ENCODE data around the gene KRT39.

The KRT39 gene

DNA sequence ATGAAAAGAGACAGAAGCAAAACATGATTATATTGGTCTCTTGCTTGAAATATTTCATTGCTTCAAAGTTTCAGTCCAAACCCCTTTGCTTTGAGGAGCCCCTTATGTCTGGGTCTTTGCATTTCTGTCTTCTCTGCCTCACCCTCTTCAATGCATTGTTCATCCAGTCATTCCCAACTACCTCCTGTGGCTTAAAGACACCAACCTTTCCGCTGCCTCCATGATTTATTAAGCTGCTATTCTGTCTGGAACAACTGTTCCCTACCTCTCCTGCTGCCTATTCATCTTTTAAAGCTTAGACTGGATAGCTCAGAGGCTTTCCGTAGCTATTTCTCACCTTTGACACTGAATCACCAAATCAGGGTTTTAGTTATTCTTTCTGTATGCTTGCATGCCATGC is 30.6 kb upstream of the KRT39 start:
- H3K4me3 ChIP-seq (ENCODE audit: control insufficient read depth, low read depth, low read length), result no peak overlapping the region
- TF ChIP-seq, protein P1, sequence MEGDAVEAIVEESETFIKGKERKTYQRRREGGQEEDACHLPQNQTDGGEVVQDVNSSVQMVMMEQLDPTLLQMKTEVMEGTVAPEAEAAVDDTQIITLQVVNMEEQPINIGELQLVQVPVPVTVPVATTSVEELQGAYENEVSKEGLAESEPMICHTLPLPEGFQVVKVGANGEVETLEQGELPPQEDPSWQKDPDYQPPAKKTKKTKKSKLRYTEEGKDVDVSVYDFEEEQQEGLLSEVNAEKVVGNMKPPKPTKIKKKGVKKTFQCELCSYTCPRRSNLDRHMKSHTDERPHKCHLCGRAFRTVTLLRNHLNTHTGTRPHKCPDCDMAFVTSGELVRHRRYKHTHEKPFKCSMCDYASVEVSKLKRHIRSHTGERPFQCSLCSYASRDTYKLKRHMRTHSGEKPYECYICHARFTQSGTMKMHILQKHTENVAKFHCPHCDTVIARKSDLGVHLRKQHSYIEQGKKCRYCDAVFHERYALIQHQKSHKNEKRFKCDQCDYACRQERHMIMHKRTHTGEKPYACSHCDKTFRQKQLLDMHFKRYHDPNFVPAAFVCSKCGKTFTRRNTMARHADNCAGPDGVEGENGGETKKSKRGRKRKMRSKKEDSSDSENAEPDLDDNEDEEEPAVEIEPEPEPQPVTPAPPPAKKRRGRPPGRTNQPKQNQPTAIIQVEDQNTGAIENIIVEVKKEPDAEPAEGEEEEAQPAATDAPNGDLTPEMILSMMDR (conservative IDR thresholded peaks at IDR 0.05; ENCODE audit: control insufficient read depth, insufficient read depth, low read depth, low read length), result no peak
- DNase-seq (ENCODE audit: low read depth), result no peak

DNA sequence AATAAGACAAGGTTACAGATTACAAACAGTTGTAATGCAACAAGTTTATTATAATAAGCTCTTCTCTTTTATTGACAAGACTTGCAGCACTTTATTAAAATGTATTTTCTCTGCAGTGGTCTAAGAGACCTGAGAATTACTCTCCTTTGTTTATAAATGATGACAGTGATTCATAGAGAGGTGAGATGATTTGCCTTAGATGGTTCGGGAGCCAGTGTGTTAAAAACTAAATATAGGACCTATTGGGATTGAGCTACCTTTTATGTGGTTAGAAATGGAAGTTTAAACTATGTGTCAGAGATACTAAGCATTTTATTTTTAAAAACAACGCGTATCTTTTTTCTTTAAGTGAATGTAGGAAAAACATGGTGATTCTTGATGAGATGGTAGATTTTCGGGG is 30.1 kb upstream of the KRT39 start:
- H3K4me3 ChIP-seq (ENCODE audit: control insufficient read depth, low read depth, low read length), result no peak overlapping the region
- DNase-seq (ENCODE audit: low read depth), result no peak
- TF ChIP-seq, protein P1 (conservative IDR thresholded peaks at IDR 0.05; ENCODE audit: control insufficient read depth, insufficient read depth, low read depth, low read length), result no peak

DNA sequence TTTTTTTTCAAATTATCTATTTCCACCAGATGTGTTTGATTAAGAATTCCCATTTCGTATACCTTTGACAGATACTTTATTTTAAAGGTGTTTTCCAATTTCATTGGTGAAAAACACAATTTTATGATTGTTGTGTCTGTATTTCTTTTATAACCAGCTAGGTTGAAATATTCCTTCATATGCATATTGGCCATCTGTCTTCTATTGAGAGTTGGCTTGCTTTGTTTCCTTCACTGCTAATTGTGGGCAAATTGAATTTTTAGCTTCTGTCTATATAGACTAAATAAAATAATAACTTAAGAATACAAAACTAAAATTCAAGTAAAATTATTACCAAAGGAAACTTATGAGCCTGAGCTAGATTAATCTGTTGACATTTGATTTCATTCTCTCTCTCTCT is 28.4 kb upstream of the KRT39 start:
- DNase-seq (ENCODE audit: low read depth), result no peak
- no peak overlapping the region for H3K4me3 ChIP-seq (ENCODE audit: control insufficient read depth, low read depth, low read length)
- TF ChIP-seq, protein P1 (conservative IDR thresholded peaks at IDR 0.05; ENCODE audit: control insufficient read depth, insufficient read depth, low read depth, low read length), result no peak

DNA sequence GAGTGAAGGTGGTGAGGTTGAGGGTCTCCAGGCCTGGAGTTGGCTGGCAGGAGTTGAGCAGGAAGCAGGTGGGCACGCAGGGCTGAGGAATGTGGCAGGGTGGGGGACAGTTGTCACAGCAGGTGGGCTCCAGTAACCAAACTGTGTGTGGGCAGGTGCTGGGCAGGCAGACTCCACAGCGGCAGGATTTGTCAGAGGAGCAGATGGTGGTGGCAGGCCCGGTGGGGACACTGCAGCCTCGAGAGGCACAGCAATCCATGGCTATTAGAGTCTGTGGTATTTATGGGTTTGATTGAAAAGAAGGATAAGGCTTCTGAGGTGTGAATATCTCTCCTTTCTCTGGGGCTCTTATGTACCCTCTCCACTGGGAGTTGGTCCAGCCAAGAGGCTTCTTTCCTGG is 27.1 kb upstream of the KRT39 start, which contains the start of gene KRTAP3-3:
KRTAP3-3 (minus strand) TSS at position 326 of the 400 bp plus-strand sequence; CDS start at position 259, 67 bp downstream.
- TF ChIP-seq, protein P1 (conservative IDR thresholded peaks at IDR 0.05; ENCODE audit: control insufficient read depth, insufficient read depth, low read depth, low read length), result no peak

DNA sequence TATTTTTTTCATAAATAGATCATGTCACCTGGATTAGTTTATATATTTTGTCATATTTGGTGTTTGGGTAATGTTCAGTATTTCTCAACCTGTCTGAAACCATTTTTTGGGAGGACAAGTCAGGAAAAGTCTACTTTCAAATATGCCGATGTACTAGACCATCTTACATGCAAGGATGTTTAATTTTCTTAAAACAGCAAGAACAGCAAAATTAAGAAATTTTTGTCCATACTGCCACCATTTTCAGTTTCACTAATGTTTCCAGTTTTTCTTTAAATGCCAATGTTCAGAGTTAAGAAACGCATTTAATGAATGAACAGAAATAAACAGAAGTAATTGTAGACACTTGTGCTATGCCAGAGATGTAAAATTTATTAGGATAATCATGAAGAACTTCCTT is 26.3 kb upstream of the KRT39 start:
- no peak for DNase-seq (ENCODE audit: low read depth)
- TF ChIP-seq, protein P1 (conservative IDR thresholded peaks at IDR 0.05; ENCODE audit: control insufficient read depth, insufficient read depth, low read depth, low read length), result no peak
- no peak overlapping the region for H3K4me3 ChIP-seq (ENCODE audit: control insufficient read depth, low read depth, low read length)

More for the DNA sequence above, 27.1 kb upstream of the KRT39 start, which contains the start of gene KRTAP3-3:
- DNase-seq (ENCODE audit: low read depth), result no peak
- no peak within 1 kb of the TSS for H3K4me3 ChIP-seq (ENCODE audit: control insufficient read depth, low read depth, low read length)

DNA sequence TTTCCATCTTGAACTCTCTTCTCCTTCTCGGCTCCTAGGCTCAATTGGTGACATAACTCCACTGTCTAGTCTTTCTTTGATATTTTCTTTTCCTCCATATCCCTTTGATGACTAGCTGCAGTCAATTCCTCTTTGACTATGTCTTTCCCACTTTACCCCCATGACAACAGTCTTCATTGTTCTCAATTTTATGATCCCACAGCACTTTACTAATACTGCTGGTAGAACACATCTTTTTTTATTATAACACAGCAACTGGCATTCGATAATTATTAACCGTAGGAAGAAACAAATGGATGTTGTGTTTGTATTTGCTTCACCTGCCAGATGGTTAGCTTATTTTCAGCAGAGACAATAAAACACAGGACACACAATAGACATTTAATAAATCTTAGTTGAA is 25.9 kb upstream of the KRT39 start:
- DNase-seq (ENCODE audit: low read depth), result no peak
- TF ChIP-seq, protein P1 (conservative IDR thresholded peaks at IDR 0.05; ENCODE audit: control insufficient read depth, insufficient read depth, low read depth, low read length), result no peak

DNA sequence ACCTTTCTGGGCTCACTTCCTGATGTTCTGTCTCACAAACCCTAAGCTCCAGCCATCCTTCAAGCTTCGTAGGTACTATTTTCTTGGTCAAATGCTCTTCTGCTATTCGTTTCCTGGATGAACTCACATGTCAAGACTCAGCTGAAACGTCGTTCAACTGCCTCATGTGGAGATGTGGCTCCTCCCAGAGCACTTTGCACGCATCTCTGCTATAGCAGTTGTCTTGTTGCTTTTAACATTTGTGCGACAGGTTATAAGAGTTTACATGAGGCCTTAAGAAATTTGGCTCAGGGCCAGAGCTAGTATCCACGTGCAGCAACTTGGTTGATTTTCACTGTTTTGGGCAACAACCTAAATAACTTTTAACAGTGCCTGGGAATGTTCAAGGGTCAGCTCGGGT is 20.2 kb upstream of the KRT39 start:
- TF ChIP-seq, protein P1 (conservative IDR thresholded peaks at IDR 0.05; ENCODE audit: control insufficient read depth, insufficient read depth, low read depth, low read length), result no peak
- DNase-seq (ENCODE audit: low read depth), result no peak

More for the DNA sequence above, 25.9 kb upstream of the KRT39 start:
- no peak overlapping the region for H3K4me3 ChIP-seq (ENCODE audit: control insufficient read depth, low read depth, low read length)

More for the DNA sequence above, 20.2 kb upstream of the KRT39 start:
- no peak overlapping the region for H3K4me3 ChIP-seq (ENCODE audit: control insufficient read depth, low read depth, low read length)
